HG03521 (cell line): ENCODE results near the gene ZNF850.
"Not testable (repeated sequence)": the region's sequence is repeated elsewhere in the genome, so short reads cannot be mapped to it uniquely, and the experiment has no call there.

Source experiments
- ATAC-seq: cut with Tn5 transposase; IDR thresholded peaks from one replicate; pipeline ENCODE4 v1.9.1; 2021; ENCODE audit warnings: mild to moderate bottlenecking, moderate library complexity; ENCODE audit not compliant: unreplicated experiment

The ZNF850 gene

GRCh38 chr19:36772311-36773222 lies at the start of gene ZNF850:
TSS of gene ZNF850 (minus strand) at chr19:36772807. CDS start at chr19:36762606, 10,201 bp downstream.
- peak; percentile 77 for ATAC-seq

- no peak for ATAC-seq
Observed at GRCh38 chr19:36821758-36822157, 49.2 kb upstream of the ZNF850 start.

GRCh38 chr19:36819130-36819630 lies 46.6 kb upstream of the ZNF850 start:
- ATAC-seq = no peak

DNA sequence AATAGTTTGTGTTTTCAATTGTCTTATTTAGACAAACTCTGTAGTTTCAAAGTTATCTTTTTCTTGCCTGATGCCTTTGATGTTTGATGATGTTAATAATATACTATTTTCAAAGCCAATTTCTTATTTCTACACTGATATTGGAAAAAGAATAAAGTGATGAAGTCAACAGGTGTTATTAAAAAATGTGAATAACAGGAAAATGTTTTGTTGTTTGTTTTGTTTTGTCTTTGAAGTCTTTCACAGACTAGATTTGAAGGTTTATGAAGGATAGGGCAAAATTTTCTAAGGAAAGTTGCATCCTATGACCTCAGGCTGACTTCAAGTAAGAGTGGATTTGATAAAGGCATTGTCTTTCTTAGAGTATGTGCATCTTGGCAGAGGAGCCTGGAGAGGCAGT lies 34.4 kb upstream of the ZNF850 start:
- ATAC-seq = no peak

- no peak for ATAC-seq
Observed at GRCh38 chr19:36805364-36805763, 32.8 kb upstream of the ZNF850 start.

- no peak for ATAC-seq
Observed at GRCh38 chr19:36797786-36798108, 25.1 kb upstream of the ZNF850 start.

- ATAC-seq = no peak
Observed at GRCh38 chr19:36796714-36796992, 24.0 kb upstream of the ZNF850 start.

DNA sequence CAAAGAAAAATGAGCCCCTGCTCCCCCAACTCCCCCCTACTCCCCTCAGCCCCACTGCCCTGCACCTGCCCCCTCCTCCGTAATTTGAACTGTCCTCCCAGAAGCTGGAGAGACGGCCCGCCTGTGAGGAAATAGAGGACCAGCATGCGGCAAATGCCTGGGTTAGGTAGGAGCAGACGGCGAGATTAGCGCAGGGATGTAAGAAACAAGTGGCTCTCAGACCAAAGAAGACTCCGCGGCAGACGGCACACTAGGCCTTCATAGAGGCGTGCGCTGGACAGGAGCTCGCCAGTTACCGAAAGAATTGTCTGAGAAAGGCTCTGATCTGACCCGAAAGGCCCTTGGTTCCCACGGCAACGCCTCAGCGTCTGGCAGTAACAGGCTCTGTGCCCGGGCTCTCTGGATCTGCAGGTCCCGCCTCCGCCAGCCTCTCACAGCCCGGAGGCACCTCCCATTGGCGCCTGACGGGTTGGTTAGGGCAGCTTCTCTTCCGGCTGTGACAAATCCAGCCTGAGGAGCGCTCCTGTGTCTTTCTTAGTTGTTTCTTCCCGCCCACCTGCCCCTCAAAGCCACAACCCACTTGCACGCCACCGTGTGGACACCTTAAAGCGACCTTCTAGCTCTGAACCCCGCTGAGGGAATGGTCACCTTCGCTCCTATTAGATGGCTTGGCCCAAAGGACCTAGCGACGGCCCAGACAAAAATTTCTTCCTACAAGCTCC lies 19.0 kb upstream of the ZNF850 start:
- ATAC-seq = not testable (repeated sequence)

DNA sequence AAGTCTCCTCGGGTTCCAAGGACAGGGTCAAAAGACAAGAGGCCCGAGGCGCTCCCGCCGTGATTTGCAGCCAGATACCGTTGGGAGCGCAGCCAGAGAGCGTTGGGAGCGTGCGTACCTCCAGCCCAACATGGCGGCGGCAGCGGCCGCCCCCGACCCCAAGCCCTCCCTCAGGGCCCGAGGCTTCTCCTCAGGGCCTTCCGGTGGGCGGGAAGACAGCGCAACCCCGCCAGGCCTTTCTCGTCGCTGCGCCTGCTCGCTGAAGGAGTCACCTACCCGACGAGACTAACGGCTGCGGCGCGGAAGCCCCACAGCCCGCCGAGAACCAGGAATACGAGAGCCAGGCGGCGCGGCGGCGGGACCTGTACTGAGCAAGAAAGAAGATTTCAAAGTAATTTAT lies 3.2 kb upstream of the ZNF850 start:
- no peak for ATAC-seq

DNA sequence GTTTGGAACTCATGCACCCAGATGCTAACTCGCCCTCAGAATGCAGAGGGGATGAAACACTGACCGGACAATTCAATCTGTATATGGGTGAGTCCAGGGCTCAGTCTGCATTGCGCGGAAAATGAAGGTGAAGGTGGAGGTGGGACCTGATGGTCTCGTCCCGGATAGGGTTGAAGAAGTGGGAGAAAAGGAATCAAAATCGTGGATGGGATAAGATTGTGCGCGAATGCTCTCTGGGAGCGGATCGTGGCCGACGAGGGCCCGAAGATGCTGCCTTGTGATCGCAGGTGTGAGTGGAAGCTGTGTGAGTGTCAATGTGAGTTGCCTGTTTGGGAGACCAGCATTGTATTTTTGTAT lies 594 bp upstream of the ZNF850 start:
- ATAC-seq = no peak

GRCh38 chr19:36771261-36772231 lies 1.1 kb downstream of the ZNF850 start:
- ATAC-seq = no peak

- ATAC-seq = no peak
Observed at GRCh38 chr19:36750066-36750691, 22.4 kb downstream of the ZNF850 start.

DNA sequence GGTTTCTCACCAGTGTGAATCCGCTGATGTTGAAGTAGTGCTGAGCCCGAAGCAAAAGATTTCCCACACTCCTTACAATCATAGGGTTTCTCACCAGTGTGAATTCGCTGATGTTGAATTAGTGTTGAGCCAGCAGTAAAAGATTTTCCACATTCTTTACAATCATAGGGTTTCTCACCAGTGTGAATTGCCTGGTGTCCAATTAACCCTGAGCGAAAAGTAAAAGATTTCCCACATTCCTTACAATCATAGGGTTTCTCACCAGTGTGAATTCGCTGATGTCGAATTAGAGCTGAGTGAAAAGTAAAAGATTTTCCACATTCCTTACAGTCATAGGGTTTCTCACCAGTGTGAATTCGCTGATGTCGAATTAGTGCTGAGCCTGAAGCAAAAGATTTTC lies 23.0 kb downstream of the ZNF850 start:
- ATAC-seq = not testable (repeated sequence)

GRCh38 chr19:36748431-36749275 lies 24.0 kb downstream of the ZNF850 start:
- no peak for ATAC-seq

DNA sequence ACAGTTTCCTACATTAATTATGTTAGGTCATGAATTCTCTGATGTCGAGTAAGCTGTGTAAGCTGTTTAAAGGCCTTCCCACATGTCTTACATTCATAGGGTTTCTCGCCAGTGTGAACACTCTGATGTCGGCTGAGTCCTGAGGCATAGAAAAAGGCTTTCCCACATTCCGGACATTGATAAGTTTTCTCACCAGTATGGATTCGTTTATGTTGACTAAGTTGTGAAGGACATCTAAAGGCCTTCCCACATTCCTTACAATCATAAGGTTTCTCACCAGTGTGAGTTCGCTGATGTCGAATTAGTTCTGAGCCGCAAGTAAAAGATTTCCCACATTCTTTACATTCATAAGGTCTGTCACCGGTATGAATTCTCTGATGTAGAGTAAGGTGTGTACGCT lies 24.9 kb downstream of the ZNF850 start:
- no peak for ATAC-seq

- no peak for ATAC-seq
Observed at GRCh38 chr19:36745870-36746269, 26.7 kb downstream of the ZNF850 start.

DNA sequence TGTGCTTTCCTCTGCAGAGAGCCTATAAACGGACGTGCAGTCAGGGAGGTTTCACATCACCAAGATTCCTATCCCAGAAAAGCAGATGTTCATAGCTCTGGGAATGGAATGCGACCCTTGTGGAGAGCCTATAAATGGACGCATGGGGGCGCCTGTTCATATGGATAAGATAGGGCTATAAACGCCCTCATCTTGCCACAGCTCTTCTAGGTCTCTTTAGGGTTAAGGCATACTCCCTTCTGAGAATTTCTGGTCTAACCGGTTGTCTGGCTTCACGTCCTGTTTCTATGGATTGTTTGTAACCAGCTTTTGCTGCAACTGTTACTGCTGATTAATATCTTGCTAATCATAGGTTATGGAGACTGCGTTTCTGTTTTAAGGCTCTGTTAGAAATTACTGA lies 36.4 kb downstream of the ZNF850 start:
- ATAC-seq = not testable (repeated sequence)

DNA sequence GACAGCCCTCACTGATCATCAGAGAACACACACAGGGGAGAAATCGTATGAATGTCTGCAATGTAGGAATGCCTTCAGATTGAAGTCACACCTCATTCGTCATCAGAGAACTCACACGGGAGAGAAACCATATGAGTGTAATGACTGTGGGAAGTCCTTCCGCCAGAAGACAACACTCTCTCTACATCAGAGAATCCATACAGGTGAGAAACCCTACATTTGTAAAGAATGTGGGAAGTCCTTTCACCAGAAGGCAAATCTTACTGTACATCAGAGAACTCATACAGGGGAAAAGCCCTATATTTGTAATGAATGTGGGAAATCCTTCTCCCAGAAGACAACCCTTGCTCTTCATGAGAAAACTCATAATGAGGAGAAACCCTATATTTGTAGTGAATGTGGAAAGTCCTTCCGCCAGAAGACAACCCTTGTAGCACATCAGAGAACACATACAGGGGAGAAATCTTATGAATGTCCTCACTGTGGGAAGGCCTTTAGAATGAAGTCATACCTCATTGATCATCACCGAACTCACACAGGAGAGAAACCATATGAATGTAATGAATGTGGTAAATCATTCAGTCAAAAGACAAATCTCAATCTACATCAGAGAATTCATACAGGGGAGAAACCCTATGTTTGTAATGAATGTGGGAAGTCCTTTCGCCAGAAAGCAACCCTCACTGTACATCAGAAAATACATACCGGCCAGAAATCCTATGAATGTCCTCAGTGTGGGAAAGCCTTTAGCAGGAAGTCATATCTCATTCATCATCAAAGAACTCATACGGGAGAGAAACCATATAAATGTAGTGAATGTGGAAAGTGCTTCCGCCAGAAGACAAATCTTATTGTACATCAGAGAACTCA lies 52.7 kb downstream of the ZNF850 start:
- ATAC-seq = no peak

GRCh38 chr19:36709423-36709822 lies 63.2 kb downstream of the ZNF850 start:
- ATAC-seq = no peak
